Neural progenitor cell (in vitro differentiated cells): ENCODE measurements around the gene TOMM20L. TPM values are rescaled to one million over a fixed set of nuclear protein-coding genes. Genes with fewer than 3 reads are reported as not detected.

Experiments
- DNase-seq: peaks from one replicate; pipeline ENCODE4 v3.0.0-alpha.2; 2016; ENCODE audit warnings: low spot score
- H2AFZ ChIP-seq: fragments of 200-600 bp; sonication (generic); replicated peaks from 2 replicates; pipeline ENCODE4 v1.6.1; 2016; ENCODE audit warnings: antibody characterized with exemption
- H3F3A ChIP-seq: fragments of 200-600 bp; sonication (generic); 2 replicates; pipeline ENCODE4 v1.6.1; 2016; ENCODE audit warnings: antibody characterized with exemption, low read depth
- H3K27ac ChIP-seq: fragments of 200-600 bp; sonication (generic); 2 replicates; pipeline ENCODE4 v1.5.1; 2016; ENCODE audit warnings: mild to moderate bottlenecking
- H3K27me3 ChIP-seq: fragments of 200-600 bp; sonication (generic); 2 replicates; pipeline ENCODE4 v1.6.1; 2016; ENCODE audit warnings: mild to moderate bottlenecking, moderate library complexity
- H3K36me3 ChIP-seq: fragments of 200-600 bp; sonication (generic); 2 replicates; pipeline ENCODE4 v1.5.1; 2016
- H3K4me1 ChIP-seq: fragments of 200-600 bp; sonication (generic); 2 replicates; pipeline ENCODE4 v1.6.1; 2016; ENCODE audit warnings: mixed run types
- H3K4me2 ChIP-seq: fragments of 200-600 bp; sonication (generic); 2 replicates; pipeline ENCODE4 v1.6.1; 2016
- H3K4me3 ChIP-seq: fragments of 200-600 bp; sonication (generic); 2 replicates; pipeline ENCODE4 v1.5.1; 2016
- H3K79me2 ChIP-seq: fragments of 200-600 bp; sonication (generic); 2 replicates; pipeline ENCODE4 v1.6.1; 2016; ENCODE audit warnings: low read depth
- H3K9ac ChIP-seq: fragments of 200-600 bp; sonication (generic); 2 replicates; pipeline ENCODE4 v1.6.1; 2016
- H3K9me3 ChIP-seq: fragments of 200-600 bp; sonication (generic); 2 replicates; pipeline ENCODE4 v1.5.1; 2016; ENCODE audit warnings: low read depth
- H4K20me1 ChIP-seq: fragments of 200-600 bp; sonication (generic); 2 replicates; pipeline ENCODE4 v1.6.1; 2016; ENCODE audit warnings: low read depth
- H3K27ac Mint-ChIP-seq: 3 replicates; pipeline ENCODE4 v1.8.0; 2021; ENCODE audit warnings: mixed read lengths
- H3K27me3 Mint-ChIP-seq: 2 replicates; pipeline ENCODE4 v1.8.0; 2022; ENCODE audit warnings: low read depth, mild to moderate bottlenecking, inconsistent platforms, moderate library complexity, mixed read lengths; ENCODE audit not compliant: insufficient read depth
- H3K36me3 Mint-ChIP-seq: 3 replicates; pipeline ENCODE4 v1.8.0; 2021; ENCODE audit warnings: mixed read lengths
- H3K4me1 Mint-ChIP-seq: 3 replicates; pipeline ENCODE4 v1.8.0; 2021; ENCODE audit warnings: mixed read lengths
- H3K4me3 Mint-ChIP-seq: 3 replicates; pipeline ENCODE4 v1.8.0; 2021; ENCODE audit warnings: mild to moderate bottlenecking, moderate library complexity, mixed read lengths
- H3K9me3 Mint-ChIP-seq: 3 replicates; pipeline ENCODE4 v1.8.0; 2020; ENCODE audit warnings: mixed read lengths
- EZH2 ChIP-seq: fragments of 200-600 bp; sonication (generic); IDR thresholded peaks from 2 replicates; pipeline ENCODE4 v1.6.1; 2017; ENCODE audit warnings: antibody characterized with exemption, mild to moderate bottlenecking, moderate library complexity
- EZH2phosphoT487 ChIP-seq: fragments of 200-600 bp; sonication (generic); IDR thresholded peaks from 2 replicates; pipeline ENCODE4 v1.6.1; 2017; ENCODE audit warnings: antibody characterized with exemption
- total RNA-seq: library from RNA; depleted of rRNA; stranded (reverse); fragments of >200 nt; gene quantifications from 2 replicates; pipeline ENCODE4 v1.2.3, GENCODE V29; 2015; ENCODE audit warnings: low replicate concordance
- TF ChIP-seq, protein P1 (sequence below): fragments of 200-600 bp; sonication (generic); IDR thresholded peaks from 2 replicates; pipeline ENCODE4 v1.5.1; 2017; ENCODE audit warnings: antibody characterized with exemption, mild to moderate bottlenecking

TOMM20L gene
- total RNA-seq, 1 donor from 2014 or later: not detected

DNA sequence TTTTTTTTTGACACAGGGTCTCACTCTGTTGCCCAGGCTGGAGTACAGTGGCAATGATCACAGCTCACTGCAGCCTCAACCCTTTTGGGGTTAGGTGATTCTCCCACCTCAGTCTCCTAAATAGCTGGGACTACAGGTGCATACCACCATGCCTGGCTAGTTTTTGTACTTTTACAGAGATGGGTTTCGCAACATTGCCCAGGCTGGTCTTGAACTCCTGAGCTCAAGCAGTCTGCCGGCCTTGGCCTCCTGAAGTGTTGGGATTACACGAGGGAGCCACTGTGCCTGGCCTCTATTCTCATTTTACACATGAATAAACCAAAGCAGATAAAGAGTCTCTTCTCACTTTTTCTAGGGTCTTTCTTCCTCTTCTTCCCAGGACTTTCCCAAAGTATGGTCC lies 3.2 kb downstream of the TOMM20L start:
- H3K27ac Mint-ChIP-seq: no peak overlapping the region
- Histone ChIP-seq H3K9me3 (no peaks in the 10 kb centered on the region), H3K79me2 (no peaks in the 10 kb centered on the region), H3K36me3 (no peaks in the 10 kb centered on the region), H3F3A (peaks cover 27% of the 10 kb centered on the region), H2AFZ (no peak overlapping the region), H3K27me3 (peaks cover 30% of the 10 kb centered on the region), H3K4me1 (no peaks in the 10 kb centered on the region), H4K20me1 (no peaks in the 10 kb centered on the region), H3K27ac (no peak overlapping the region), H3K9ac (no peak overlapping the region), H3K4me2 (no peak overlapping the region), H3K4me3 (no peak overlapping the region)
- no peaks in the 10 kb centered on the region for H3K9me3 Mint-ChIP-seq
- DNase-seq: no peak
- peaks cover 8% of the 10 kb centered on the region for H3K4me1 Mint-ChIP-seq
- H3K4me3 Mint-ChIP-seq: no peak overlapping the region
- H3K27me3 Mint-ChIP-seq: peaks cover 3% of the 10 kb centered on the region
- peaks cover 3% of the 10 kb centered on the region for H3K36me3 Mint-ChIP-seq
- TF ChIP-seq EZH2: no peak
- TF ChIP-seq EZH2phosphoT487: no peak
- TF ChIP-seq, protein P1, sequence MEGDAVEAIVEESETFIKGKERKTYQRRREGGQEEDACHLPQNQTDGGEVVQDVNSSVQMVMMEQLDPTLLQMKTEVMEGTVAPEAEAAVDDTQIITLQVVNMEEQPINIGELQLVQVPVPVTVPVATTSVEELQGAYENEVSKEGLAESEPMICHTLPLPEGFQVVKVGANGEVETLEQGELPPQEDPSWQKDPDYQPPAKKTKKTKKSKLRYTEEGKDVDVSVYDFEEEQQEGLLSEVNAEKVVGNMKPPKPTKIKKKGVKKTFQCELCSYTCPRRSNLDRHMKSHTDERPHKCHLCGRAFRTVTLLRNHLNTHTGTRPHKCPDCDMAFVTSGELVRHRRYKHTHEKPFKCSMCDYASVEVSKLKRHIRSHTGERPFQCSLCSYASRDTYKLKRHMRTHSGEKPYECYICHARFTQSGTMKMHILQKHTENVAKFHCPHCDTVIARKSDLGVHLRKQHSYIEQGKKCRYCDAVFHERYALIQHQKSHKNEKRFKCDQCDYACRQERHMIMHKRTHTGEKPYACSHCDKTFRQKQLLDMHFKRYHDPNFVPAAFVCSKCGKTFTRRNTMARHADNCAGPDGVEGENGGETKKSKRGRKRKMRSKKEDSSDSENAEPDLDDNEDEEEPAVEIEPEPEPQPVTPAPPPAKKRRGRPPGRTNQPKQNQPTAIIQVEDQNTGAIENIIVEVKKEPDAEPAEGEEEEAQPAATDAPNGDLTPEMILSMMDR: no peak

- no peaks in the 10 kb centered on the region for H3K9me3 ChIP-seq
- H2AFZ ChIP-seq: no peak overlapping the region
These were observed 5.9 kb downstream of the TOMM20L start for GRCh38 chr14:58401587-58401986.

GRCh38 chr14:58408681-58409215 lies 13.0 kb downstream of the TOMM20L start:
- Histone ChIP-seq H3K4me3 (no peak overlapping the region), H3K36me3 (peaks cover 10% of the 10 kb centered on the region), H3K9ac (no peak overlapping the region), H2AFZ (no peak overlapping the region), H3K27me3 (no peaks in the 10 kb centered on the region), H3K9me3 (no peaks in the 10 kb centered on the region), H3K27ac (no peak overlapping the region), H3K4me1 (no peaks in the 10 kb centered on the region), H3K79me2 (peaks cover 9% of the 10 kb centered on the region), H4K20me1 (no peaks in the 10 kb centered on the region), H3F3A (no peaks in the 10 kb centered on the region), H3K4me2 (no peak overlapping the region)
- H3K9me3 Mint-ChIP-seq: no peaks in the 10 kb centered on the region
- no peak for DNase-seq
- no peaks in the 10 kb centered on the region for H3K27me3 Mint-ChIP-seq
- no peaks in the 10 kb centered on the region for H3K4me1 Mint-ChIP-seq
- no peak overlapping the region for H3K4me3 Mint-ChIP-seq
- TF ChIP-seq, protein P1: no peak
- no peak overlapping the region for H3K27ac Mint-ChIP-seq
- peaks cover 17% of the 10 kb centered on the region for H3K36me3 Mint-ChIP-seq

More at GRCh38 chr14:58401587-58401986, 5.9 kb downstream of the TOMM20L start:
- no peak overlapping the region for H3K27ac ChIP-seq
- H3K9me3 Mint-ChIP-seq: no peaks in the 10 kb centered on the region
- H3K4me2 ChIP-seq: no peak overlapping the region
- TF ChIP-seq, protein P1: peak; percentile 13
- TF ChIP-seq EZH2 (no peak), EZH2phosphoT487 (no peak)
- no peak overlapping the region for H3K4me3 Mint-ChIP-seq
- H4K20me1 ChIP-seq: no peaks in the 10 kb centered on the region
- peak overlapping the region; percentile 27 for H3K27ac Mint-ChIP-seq
- H3K27me3 ChIP-seq: peaks cover 13% of the 10 kb centered on the region
- H3K79me2 ChIP-seq: no peaks in the 10 kb centered on the region
- peaks cover 3% of the 10 kb centered on the region for H3K36me3 Mint-ChIP-seq
- peaks cover 21% of the 10 kb centered on the region for H3F3A ChIP-seq
- H3K9ac ChIP-seq: no peak overlapping the region
- no peaks in the 10 kb centered on the region for H3K27me3 Mint-ChIP-seq
- no peak overlapping the region for H3K4me3 ChIP-seq
- peak; percentile 25 for DNase-seq
- H3K4me1 Mint-ChIP-seq: peaks cover 2% of the 10 kb centered on the region
- no peaks in the 10 kb centered on the region for H3K36me3 ChIP-seq
- no peaks in the 10 kb centered on the region for H3K4me1 ChIP-seq
